Smooth muscle cell (in vitro differentiated cells): ENCODE measurements around the gene IFT88. TPM values are rescaled to one million over a fixed set of nuclear protein-coding genes. Genes with fewer than 3 reads are reported as not detected.

Source experiments
- DNase-seq: peaks from one replicate; lab custom pipeline; 2025; ENCODE audit not compliant: unreplicated experiment; lab: John Stamatoyannopoulos, UW
- H2AFZ ChIP-seq: fragments of 200-600 bp; sonication (generic); 2 replicates; pipeline ENCODE4 v1.6.0; 2016; ENCODE audit warnings: antibody characterized with exemption, low read depth, mild to moderate bottlenecking
- H3F3A ChIP-seq: fragments of 200-600 bp; sonication (generic); 2 replicates; pipeline ENCODE4 v1.6.0; 2017; ENCODE audit warnings: antibody characterized with exemption, low read depth
- H3K27ac ChIP-seq: fragments of 200-600 bp; sonication (generic); 2 replicates; pipeline ENCODE4 v1.5.1; 2016; ENCODE audit warnings: low read depth, mild to moderate bottlenecking
- H3K27me3 ChIP-seq: fragments of 200-600 bp; sonication (generic); 2 replicates; pipeline ENCODE4 v1.6.1; 2016; ENCODE audit warnings: low read depth, mild to moderate bottlenecking
- H3K36me3 ChIP-seq: fragments of 200-600 bp; sonication (generic); 2 replicates; pipeline ENCODE4 v1.5.1; 2016; ENCODE audit warnings: low read depth
- H3K4me1 ChIP-seq: fragments of 200-600 bp; sonication (generic); 2 replicates; pipeline ENCODE4 v1.5.1; 2016; ENCODE audit warnings: low read depth
- H3K4me2 ChIP-seq: fragments of 200-600 bp; sonication (generic); 2 replicates; pipeline ENCODE4 v1.6.0; 2016; ENCODE audit warnings: mild to moderate bottlenecking
- H3K4me3 ChIP-seq: fragments of 200-600 bp; sonication (generic); 2 replicates; pipeline ENCODE4 v1.5.1; 2016; ENCODE audit warnings: mild to moderate bottlenecking
- H3K79me2 ChIP-seq: fragments of 200-600 bp; sonication (generic); 2 replicates; pipeline ENCODE4 v1.6.0; 2016; ENCODE audit warnings: low read depth, mild to moderate bottlenecking
- H3K9ac ChIP-seq: fragments of 200-600 bp; sonication (generic); 2 replicates; pipeline ENCODE4 v1.6.0; 2016; ENCODE audit warnings: low read depth
- H3K9me3 ChIP-seq: fragments of 200-600 bp; sonication (generic); replicated peaks from 2 replicates; pipeline ENCODE4 v1.5.1; 2016; ENCODE audit warnings: low read depth
- H4K20me1 ChIP-seq: fragments of 200-600 bp; sonication (generic); 2 replicates; pipeline ENCODE4 v1.6.0; 2016; ENCODE audit warnings: low read depth
- WGBS: methylation state at CpG from one replicate; pipeline ENCODE4 v1.1.7; 2016; ENCODE audit warnings: low lambda C conversion rate; 5-methylcytosine and 5-hydroxymethylcytosine counted together
- polyA plus RNA-seq: library from polyadenylated mRNA; unstranded; fragments of >200 nt; fragmentation: Nextera tagmentation; extraction: Ambion mirVana; gene quantifications from 2 replicates; pipeline ENCODE4 v1.2.1, GENCODE V29; 2016
- total RNA-seq: library from RNA; depleted of rRNA; stranded (reverse); fragments of >200 nt; gene quantifications from 2 replicates; pipeline ENCODE4 v1.2.3, GENCODE V29; 2014
- TF ChIP-seq, protein P1 (sequence below): fragments of 200-600 bp; sonication (generic); IDR thresholded peaks from 2 replicates; pipeline ENCODE4 v1.5.1; 2017; ENCODE audit warnings: borderline replicate concordance, mild to moderate bottlenecking, antibody characterized with exemption; ENCODE audit not compliant: insufficient read depth, poor library complexity, severe bottlenecking

Gene IFT88
- total and polyA plus RNA-seq, 2 experiments from 2014 or later: 9.0 to 13.4 TPM

- no peaks in the 10 kb centered on the region for H3K79me2 ChIP-seq
- no peak overlapping the region for H3K27ac ChIP-seq
- H3K9me3 ChIP-seq: no peaks in the 10 kb centered on the region
- H3K4me3 ChIP-seq: no peak overlapping the region
- DNase-seq: no peak
- 90% methylated on average over 2 of the region's 2 CpGs for WGBS
- H3F3A ChIP-seq: no peaks in the 10 kb centered on the region
- H2AFZ ChIP-seq: no peak overlapping the region
- H4K20me1 ChIP-seq: no peaks in the 10 kb centered on the region
- no peaks in the 10 kb centered on the region for H3K4me1 ChIP-seq
- H3K36me3 ChIP-seq: peaks cover 5% of the 10 kb centered on the region
- H3K4me2 ChIP-seq: no peak overlapping the region
- H3K27me3 ChIP-seq: no peaks in the 10 kb centered on the region
- H3K9ac ChIP-seq: no peak overlapping the region
- TF ChIP-seq, protein P1, sequence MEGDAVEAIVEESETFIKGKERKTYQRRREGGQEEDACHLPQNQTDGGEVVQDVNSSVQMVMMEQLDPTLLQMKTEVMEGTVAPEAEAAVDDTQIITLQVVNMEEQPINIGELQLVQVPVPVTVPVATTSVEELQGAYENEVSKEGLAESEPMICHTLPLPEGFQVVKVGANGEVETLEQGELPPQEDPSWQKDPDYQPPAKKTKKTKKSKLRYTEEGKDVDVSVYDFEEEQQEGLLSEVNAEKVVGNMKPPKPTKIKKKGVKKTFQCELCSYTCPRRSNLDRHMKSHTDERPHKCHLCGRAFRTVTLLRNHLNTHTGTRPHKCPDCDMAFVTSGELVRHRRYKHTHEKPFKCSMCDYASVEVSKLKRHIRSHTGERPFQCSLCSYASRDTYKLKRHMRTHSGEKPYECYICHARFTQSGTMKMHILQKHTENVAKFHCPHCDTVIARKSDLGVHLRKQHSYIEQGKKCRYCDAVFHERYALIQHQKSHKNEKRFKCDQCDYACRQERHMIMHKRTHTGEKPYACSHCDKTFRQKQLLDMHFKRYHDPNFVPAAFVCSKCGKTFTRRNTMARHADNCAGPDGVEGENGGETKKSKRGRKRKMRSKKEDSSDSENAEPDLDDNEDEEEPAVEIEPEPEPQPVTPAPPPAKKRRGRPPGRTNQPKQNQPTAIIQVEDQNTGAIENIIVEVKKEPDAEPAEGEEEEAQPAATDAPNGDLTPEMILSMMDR: no peak
These were observed 27.3 kb downstream of the IFT88 start for GRCh38 chr13:20594280-20594679.

- TF ChIP-seq, protein P1: no peak
- Histone ChIP-seq H3K9ac (no peak overlapping the region), H3K27ac (no peak overlapping the region), H3K79me2 (no peaks in the 10 kb centered on the region), H3K4me1 (no peaks in the 10 kb centered on the region), H3K36me3 (no peaks in the 10 kb centered on the region), H3K4me3 (no peak overlapping the region), H2AFZ (no peak overlapping the region), H3F3A (no peaks in the 10 kb centered on the region), H3K27me3 (no peaks in the 10 kb centered on the region), H3K9me3 (no peaks in the 10 kb centered on the region), H4K20me1 (no peaks in the 10 kb centered on the region), H3K4me2 (no peak overlapping the region)
- 98% methylated on average over 15 of the region's 15 CpGs for WGBS
- DNase-seq: no peak
These were observed 40.1 kb downstream of the IFT88 start for GRCh38 chr13:20607015-20607414.

DNA sequence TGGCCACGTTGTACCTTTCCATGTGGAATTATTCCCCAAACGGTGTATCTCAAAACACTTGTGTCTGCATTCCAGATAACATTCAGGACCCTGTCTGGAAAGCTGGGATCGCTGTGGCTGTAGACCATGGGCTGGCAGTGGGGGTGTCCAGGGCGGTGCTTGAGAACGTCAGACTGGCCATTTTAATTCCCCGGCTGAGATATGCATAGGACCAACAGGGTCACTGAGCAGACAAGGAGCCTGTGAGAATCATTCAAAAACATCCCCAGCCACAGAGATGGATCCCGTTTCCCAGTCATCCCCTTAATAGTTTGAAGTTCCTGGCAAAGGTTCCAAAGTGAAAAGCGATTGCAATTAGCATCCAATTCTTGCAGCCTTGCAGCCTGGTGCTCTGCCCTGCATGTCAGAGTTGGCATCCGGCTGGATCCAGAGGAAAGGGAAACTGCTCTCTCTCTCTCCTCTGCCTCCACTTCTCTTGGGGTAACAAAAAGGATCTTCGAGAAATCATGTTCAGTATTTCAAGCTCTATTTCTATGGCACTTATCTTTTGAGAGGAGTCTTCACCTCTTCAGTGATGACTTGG is 41.6 kb downstream of the IFT88 start:
- 74% methylated on average over 10 of the region's 10 CpGs for WGBS
- Histone ChIP-seq H3K4me3 (no peak overlapping the region), H3K36me3 (no peaks in the 10 kb centered on the region), H3K4me2 (no peak overlapping the region), H3K4me1 (no peaks in the 10 kb centered on the region), H3K9ac (no peak overlapping the region), H3K27me3 (no peaks in the 10 kb centered on the region), H3K27ac (no peak overlapping the region), H3F3A (no peaks in the 10 kb centered on the region), H3K9me3 (no peaks in the 10 kb centered on the region), H4K20me1 (no peaks in the 10 kb centered on the region), H2AFZ (no peak overlapping the region), H3K79me2 (no peaks in the 10 kb centered on the region)
- DNase-seq: no peak
- TF ChIP-seq, protein P1: no peak

DNA sequence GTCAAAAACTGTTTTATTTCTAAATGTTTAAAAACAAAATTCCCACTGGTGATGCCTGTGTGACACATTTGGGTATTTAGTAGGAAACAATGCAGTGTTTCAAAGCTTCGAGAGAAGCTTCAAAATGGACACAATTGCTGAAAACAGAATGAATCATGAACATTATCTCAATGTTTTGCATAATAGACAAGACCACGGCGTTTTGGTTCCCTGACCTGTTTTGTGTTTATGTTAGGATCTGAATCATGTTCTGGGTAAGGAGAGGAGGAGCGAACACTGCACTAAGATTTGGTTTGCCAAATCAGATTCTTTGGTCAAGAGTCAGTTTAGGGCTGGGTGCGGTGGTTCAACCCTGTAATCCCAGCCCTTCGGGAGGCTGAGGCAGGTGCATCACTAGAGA is 42.2 kb downstream of the IFT88 start:
- Histone ChIP-seq H3F3A (no peaks in the 10 kb centered on the region), H3K27ac (no peak overlapping the region), H3K4me3 (no peak overlapping the region), H3K4me1 (no peaks in the 10 kb centered on the region), H3K79me2 (no peaks in the 10 kb centered on the region), H2AFZ (no peak overlapping the region), H4K20me1 (no peaks in the 10 kb centered on the region), H3K4me2 (no peak overlapping the region), H3K9ac (no peak overlapping the region), H3K9me3 (no peaks in the 10 kb centered on the region), H3K27me3 (no peaks in the 10 kb centered on the region), H3K36me3 (no peaks in the 10 kb centered on the region)
- 56% methylated on average over 6 of the region's 6 CpGs for WGBS
- no peak for DNase-seq
- TF ChIP-seq, protein P1: no peak
